ENCODE data around the gene ALOXE3.
A peak's percentile ranks its signal among the peaks of the same experiment; 100 is the strongest.

GRCh38 chr17:8152112-8152775 lies 33.9 kb upstream of the ALOXE3 start, which contains the start of gene PER1:
- TF ChIP-seq, protein P1, sequence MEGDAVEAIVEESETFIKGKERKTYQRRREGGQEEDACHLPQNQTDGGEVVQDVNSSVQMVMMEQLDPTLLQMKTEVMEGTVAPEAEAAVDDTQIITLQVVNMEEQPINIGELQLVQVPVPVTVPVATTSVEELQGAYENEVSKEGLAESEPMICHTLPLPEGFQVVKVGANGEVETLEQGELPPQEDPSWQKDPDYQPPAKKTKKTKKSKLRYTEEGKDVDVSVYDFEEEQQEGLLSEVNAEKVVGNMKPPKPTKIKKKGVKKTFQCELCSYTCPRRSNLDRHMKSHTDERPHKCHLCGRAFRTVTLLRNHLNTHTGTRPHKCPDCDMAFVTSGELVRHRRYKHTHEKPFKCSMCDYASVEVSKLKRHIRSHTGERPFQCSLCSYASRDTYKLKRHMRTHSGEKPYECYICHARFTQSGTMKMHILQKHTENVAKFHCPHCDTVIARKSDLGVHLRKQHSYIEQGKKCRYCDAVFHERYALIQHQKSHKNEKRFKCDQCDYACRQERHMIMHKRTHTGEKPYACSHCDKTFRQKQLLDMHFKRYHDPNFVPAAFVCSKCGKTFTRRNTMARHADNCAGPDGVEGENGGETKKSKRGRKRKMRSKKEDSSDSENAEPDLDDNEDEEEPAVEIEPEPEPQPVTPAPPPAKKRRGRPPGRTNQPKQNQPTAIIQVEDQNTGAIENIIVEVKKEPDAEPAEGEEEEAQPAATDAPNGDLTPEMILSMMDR (IDR thresholded peaks at IDR 0.05), result peak in 1 of 6 experiments; percentile 7
- peak; percentile 98 to 99 for TF ChIP-seq POLR2A (IDR thresholded peaks at IDR 0.05)
